Measurements from ENCODE around the gene CNGB1. TPM values are rescaled to one million over a fixed set of nuclear protein-coding genes. Genes with fewer than 3 reads are reported as not detected.

The CNGB1 gene
- total RNA-seq, 1 donor from 2014 or later = not detected

DNA sequence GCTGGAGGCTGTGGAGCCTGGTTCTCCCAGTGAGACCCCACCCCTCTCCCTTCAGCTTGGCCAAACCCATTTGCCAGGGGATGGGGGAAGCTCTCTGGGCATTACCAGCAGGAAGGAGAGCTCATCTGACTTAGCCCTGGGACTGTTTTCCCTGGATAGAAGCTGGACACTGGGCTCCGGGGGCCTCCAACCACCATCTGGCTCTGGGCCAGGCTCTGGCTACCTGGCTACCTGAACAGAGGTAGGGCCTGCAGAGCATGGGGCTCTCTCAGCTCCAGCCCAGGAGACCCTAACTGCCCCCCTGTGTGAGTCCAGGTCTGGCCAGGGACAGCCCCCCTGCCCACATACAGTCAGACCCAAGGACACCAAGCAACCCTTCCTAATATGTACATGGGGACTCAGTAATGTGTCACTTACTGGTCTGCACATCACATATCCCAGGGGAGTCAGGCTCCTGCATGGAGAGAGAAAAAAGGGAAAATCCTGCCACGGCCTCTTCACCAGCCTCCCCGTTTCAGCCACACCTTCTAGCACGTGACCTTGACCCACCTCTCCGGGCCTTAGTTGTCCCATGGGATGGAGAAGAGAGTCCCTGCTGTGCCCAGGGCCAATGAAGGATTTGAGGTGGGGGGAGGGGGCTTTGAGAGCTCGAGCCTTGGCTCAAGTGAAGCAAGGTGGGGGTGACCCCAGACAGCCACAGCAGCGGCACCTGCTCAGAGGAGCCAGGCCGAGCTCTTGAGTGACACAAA lies 13.8 kb downstream of the CNGB1 start:
- H3K4me2 ChIP-seq = no peak overlapping the region
- Mint-ChIP-seq H3K27me3 (ENCODE audit: insufficient read depth, low read depth) (peaks cover 12% of the 10 kb centered on the region), H3K4me1 (peaks cover 3% of the 10 kb centered on the region), H3K4me3 (no peak overlapping the region), H3K36me3 (no peaks in the 10 kb centered on the region), H3K27ac (no peak overlapping the region), H3K9me3 (no peaks in the 10 kb centered on the region)
- no peaks in the 10 kb centered on the region for H3K27me3 ChIP-seq
- DNase-seq (ENCODE audit: low spot score) = no peak
- no peaks in the 10 kb centered on the region for H3K79me2 ChIP-seq (ENCODE audit: low read depth)
- no peak overlapping the region for H2AFZ ChIP-seq (replicated peaks)
- H4K20me1 ChIP-seq (ENCODE audit: low read depth) = no peaks in the 10 kb centered on the region
- H3K4me3 ChIP-seq = no peak overlapping the region
- H3K9me3 ChIP-seq (ENCODE audit: low read depth) = no peaks in the 10 kb centered on the region
- no peak overlapping the region for H3K9ac ChIP-seq
- H3K36me3 ChIP-seq = no peaks in the 10 kb centered on the region
- TF ChIP-seq EZH2phosphoT487 (IDR thresholded peaks at IDR 0.05) (no peak), CTCF (IDR thresholded peaks at IDR 0.05) (no peak), EZH2 (IDR thresholded peaks at IDR 0.05) (no peak)
- no peaks in the 10 kb centered on the region for H3K4me1 ChIP-seq
- no peak overlapping the region for H3K27ac ChIP-seq
- no peaks in the 10 kb centered on the region for H3F3A ChIP-seq (ENCODE audit: low read depth)

DNA sequence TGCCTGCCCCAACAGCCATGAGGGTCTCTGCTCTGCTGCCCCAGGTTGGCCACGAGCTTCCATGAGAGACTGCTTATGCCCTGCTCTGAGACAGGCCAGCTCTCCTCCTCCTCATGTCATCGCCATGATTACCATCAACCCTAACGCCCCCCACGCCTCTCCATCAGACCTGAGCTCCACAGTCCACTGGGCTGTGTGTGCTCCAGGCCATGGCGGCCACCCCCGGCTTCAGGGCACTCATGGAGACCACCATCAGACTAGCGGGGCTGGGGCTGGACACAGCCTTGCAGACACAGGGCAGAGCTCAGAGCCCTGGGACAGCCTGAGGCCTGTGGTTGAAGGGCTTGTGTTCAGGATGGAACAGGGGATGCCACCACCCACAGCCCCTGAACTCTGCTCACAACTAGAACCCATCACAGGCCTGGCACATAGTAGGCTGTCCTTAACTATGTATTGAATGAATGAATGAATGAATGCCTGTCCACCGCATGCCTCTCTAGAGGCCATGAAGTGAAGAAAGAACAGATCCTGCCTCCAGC lies 14.6 kb downstream of the CNGB1 start:
- H3K36me3 Mint-ChIP-seq = no peaks in the 10 kb centered on the region
- DNase-seq (ENCODE audit: low spot score) = no peak
- Histone ChIP-seq H3F3A (ENCODE audit: low read depth) (no peaks in the 10 kb centered on the region), H3K9me3 (ENCODE audit: low read depth) (no peaks in the 10 kb centered on the region), H3K9ac (no peak overlapping the region), H3K4me3 (no peak overlapping the region), H3K4me1 (no peaks in the 10 kb centered on the region), H3K4me2 (no peak overlapping the region), H3K27me3 (no peaks in the 10 kb centered on the region), H3K36me3 (no peaks in the 10 kb centered on the region), H3K27ac (no peak overlapping the region), H3K79me2 (ENCODE audit: low read depth) (no peaks in the 10 kb centered on the region), H2AFZ (replicated peaks) (no peak overlapping the region), H4K20me1 (ENCODE audit: low read depth) (no peaks in the 10 kb centered on the region)
- H3K4me1 Mint-ChIP-seq = peaks cover 3% of the 10 kb centered on the region
- H3K27me3 Mint-ChIP-seq (ENCODE audit: insufficient read depth, low read depth) = peaks cover 12% of the 10 kb centered on the region
- TF ChIP-seq CTCF (IDR thresholded peaks at IDR 0.05) = no peak
- no peak for TF ChIP-seq EZH2 (IDR thresholded peaks at IDR 0.05)
- no peak for TF ChIP-seq EZH2phosphoT487 (IDR thresholded peaks at IDR 0.05)
- H3K4me3 Mint-ChIP-seq = no peak overlapping the region
- no peaks in the 10 kb centered on the region for H3K9me3 Mint-ChIP-seq
- H3K27ac Mint-ChIP-seq = no peak overlapping the region

DNA sequence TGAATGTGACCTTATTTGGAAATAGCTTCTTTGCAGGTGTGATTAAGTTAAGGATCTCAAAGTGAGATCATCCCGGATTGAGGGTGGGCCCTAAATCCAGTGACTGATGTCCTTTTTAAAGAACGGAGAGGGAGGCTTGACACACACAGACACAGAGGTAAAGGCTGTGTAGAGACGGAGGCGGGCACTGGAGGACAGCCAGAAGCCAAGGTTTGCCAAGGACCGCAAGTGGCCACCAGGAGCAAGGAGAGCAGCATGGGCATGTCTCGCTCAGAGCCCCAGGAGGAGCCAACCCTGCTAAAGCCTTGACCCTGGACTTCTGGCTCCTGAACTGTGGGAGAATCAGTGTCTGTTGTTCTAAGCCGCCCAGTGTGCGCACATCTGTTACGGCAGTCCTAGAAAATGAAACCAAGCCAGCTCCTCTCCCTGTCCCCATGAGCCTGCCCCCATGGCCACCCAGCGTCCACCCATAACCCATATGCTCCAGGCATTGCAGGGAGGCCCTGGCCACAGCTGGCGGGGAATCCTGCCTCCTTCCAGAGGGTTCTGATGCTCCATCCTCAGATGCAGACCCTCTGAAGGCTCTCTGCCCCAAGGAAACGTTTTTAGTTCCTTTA lies 15.2 kb downstream of the CNGB1 start:
- no peak overlapping the region for H3K4me3 Mint-ChIP-seq
- H3K4me1 Mint-ChIP-seq = peaks cover 3% of the 10 kb centered on the region
- TF ChIP-seq EZH2 (IDR thresholded peaks at IDR 0.05) (no peak), EZH2phosphoT487 (IDR thresholded peaks at IDR 0.05) (no peak), CTCF (IDR thresholded peaks at IDR 0.05) (no peak)
- no peak overlapping the region for H3K4me3 ChIP-seq
- no peaks in the 10 kb centered on the region for H3K79me2 ChIP-seq (ENCODE audit: low read depth)
- H3K36me3 ChIP-seq = no peaks in the 10 kb centered on the region
- H3F3A ChIP-seq (ENCODE audit: low read depth) = no peaks in the 10 kb centered on the region
- H3K27me3 Mint-ChIP-seq (ENCODE audit: insufficient read depth, low read depth) = peaks cover 11% of the 10 kb centered on the region
- no peaks in the 10 kb centered on the region for H3K27me3 ChIP-seq
- H3K9ac ChIP-seq = no peak overlapping the region
- no peak overlapping the region for H3K27ac ChIP-seq
- H3K4me2 ChIP-seq = no peak overlapping the region
- no peaks in the 10 kb centered on the region for H4K20me1 ChIP-seq (ENCODE audit: low read depth)
- H3K36me3 Mint-ChIP-seq = no peaks in the 10 kb centered on the region
- H3K27ac Mint-ChIP-seq = no peak overlapping the region
- no peaks in the 10 kb centered on the region for H3K4me1 ChIP-seq
- H3K9me3 Mint-ChIP-seq = no peaks in the 10 kb centered on the region
- no peak overlapping the region for H2AFZ ChIP-seq (replicated peaks)
- H3K9me3 ChIP-seq (ENCODE audit: low read depth) = no peaks in the 10 kb centered on the region
- DNase-seq (ENCODE audit: low spot score) = no peak
